ENCODE data around the gene CLEC4M. TPM values are rescaled to one million over a fixed set of nuclear protein-coding genes. Genes with fewer than 3 reads are reported as not detected.

CLEC4M gene
- total and polyA plus RNA-seq, 2 experiments from 2014 or later, result not detected

DNA sequence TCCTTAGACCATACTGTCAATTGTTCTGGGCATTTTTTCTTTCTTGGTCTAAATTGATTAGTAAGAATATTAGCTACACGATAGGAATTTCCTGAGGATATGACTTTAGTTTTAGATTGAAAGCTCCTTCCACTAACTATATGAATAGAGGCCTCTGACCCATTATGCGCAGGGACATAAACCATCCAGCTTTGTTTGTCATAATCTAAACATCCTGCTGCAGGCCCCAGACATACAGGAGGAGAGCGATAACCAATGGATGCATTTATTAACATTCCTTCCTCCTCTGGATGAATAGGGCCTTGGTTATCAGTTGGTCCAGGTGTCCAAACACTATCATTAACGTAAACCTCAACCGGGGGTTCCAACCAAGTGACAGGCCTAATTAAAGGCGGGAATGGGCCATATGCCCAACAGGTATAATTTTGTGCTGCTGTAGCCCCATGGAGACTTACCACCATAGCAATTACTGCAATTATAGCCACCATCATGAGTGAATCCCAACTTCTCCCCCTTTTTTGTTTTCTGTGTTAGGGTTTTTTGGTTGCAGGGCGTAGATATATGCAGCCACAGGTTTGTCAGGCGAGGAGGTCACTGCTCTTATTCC lies 32.6 kb downstream of the CLEC4M start (continued):
- TF ChIP-seq STAT1 (IDR thresholded peaks at IDR 0.05; ENCODE audit: unreplicated experiment), result no peak

DNA sequence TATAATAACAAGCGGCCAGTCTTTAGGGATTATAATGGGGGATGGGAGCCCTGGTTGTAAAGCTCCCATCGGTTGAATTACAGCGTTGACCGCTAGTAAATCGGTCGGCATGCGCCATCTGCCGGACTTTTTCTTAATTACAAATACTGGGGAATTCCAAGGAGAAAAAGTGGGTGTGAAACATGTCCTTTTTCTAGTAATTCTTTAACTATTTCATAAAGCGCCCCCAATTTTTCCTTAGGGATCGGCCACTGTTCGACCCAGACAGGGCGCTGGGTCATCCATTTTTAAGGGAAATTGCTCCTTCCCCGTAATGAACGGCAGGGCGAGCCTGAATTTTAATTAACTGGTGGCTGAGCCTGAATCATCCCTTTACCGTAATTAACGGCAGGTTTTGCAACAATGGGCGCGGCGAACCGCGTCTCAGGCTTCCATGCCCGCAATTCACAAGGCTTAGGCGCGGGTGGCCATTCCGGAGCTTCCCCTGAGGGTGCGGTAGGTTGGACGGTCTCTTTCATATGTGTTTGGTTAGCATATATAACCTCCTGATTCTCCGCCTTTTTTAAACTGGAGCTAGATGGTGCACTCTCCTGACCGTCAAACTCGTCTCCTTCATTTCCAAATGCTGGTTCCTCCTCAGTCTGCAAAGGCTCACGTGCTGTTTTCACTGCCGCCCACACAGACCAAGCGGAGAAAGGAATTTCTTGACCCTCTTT lies 36.8 kb downstream of the CLEC4M start:
- H3K4me2 ChIP-seq, result peak overlapping the region; percentile 69
- no peaks in the 10 kb centered on the region for H3K36me3 ChIP-seq (ENCODE audit: insufficient read depth)
- no peaks in the 10 kb centered on the region for H3K79me2 ChIP-seq (replicated peaks; ENCODE audit: insufficient read depth)
- H3K4me3 Mint-ChIP-seq, result peak overlapping the region; percentile 68
- H3K27me3 ChIP-seq (ENCODE audit: insufficient read depth), result peaks cover 10% of the 10 kb centered on the region; the same call in 1 of the 2 replicates
- ATAC-seq (peak; percentile 85), DNase-seq (ENCODE audit: low spot score) (peak; percentile 94)
- peaks cover 24% of the 10 kb centered on the region for H3K36me3 Mint-ChIP-seq (ENCODE audit: low read depth)
- peaks cover 32% of the 10 kb centered on the region for H3K9me3 Mint-ChIP-seq
- peak overlapping the region; percentile 74 for H2AFZ ChIP-seq
- no peak overlapping the region for H3K27ac ChIP-seq (ENCODE audit: low read depth)
- peaks cover 2% of the 10 kb centered on the region for H3K27me3 Mint-ChIP-seq (ENCODE audit: insufficient read depth, low read depth, poor library complexity)
- no peaks in the 10 kb centered on the region for H4K20me1 ChIP-seq (replicated peaks; ENCODE audit: insufficient read depth)
- peak overlapping the region; percentile 48 for H3K4me3 ChIP-seq
- H3K27ac Mint-ChIP-seq, result no peak overlapping the region
- no peak for TF ChIP-seq JUNB (IDR thresholded peaks at IDR 0.05; ENCODE audit: unreplicated experiment)
- TF ChIP-seq EZH2phosphoT487 (IDR thresholded peaks at IDR 0.05; ENCODE audit: unreplicated experiment), result no peak
- TF ChIP-seq NANOG (IDR thresholded peaks at IDR 0.05; ENCODE audit: borderline replicate concordance), result no peak
- TF ChIP-seq POLR2AphosphoS5 (IDR thresholded peaks at IDR 0.05; ENCODE audit: low read depth), result no peak
- peak; percentile 69 to 77 for TF ChIP-seq CTCF (conservative IDR thresholded peaks at IDR 0.05; ENCODE audit: low read depth in 2 of 2)
- TF ChIP-seq, protein P1, sequence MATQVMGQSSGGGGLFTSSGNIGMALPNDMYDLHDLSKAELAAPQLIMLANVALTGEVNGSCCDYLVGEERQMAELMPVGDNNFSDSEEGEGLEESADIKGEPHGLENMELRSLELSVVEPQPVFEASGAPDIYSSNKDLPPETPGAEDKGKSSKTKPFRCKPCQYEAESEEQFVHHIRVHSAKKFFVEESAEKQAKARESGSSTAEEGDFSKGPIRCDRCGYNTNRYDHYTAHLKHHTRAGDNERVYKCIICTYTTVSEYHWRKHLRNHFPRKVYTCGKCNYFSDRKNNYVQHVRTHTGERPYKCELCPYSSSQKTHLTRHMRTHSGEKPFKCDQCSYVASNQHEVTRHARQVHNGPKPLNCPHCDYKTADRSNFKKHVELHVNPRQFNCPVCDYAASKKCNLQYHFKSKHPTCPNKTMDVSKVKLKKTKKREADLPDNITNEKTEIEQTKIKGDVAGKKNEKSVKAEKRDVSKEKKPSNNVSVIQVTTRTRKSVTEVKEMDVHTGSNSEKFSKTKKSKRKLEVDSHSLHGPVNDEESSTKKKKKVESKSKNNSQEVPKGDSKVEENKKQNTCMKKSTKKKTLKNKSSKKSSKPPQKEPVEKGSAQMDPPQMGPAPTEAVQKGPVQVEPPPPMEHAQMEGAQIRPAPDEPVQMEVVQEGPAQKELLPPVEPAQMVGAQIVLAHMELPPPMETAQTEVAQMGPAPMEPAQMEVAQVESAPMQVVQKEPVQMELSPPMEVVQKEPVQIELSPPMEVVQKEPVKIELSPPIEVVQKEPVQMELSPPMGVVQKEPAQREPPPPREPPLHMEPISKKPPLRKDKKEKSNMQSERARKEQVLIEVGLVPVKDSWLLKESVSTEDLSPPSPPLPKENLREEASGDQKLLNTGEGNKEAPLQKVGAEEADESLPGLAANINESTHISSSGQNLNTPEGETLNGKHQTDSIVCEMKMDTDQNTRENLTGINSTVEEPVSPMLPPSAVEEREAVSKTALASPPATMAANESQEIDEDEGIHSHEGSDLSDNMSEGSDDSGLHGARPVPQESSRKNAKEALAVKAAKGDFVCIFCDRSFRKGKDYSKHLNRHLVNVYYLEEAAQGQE (IDR thresholded peaks at IDR 0.05; ENCODE audit: unreplicated experiment), result no peak
- TF ChIP-seq, protein P2, sequence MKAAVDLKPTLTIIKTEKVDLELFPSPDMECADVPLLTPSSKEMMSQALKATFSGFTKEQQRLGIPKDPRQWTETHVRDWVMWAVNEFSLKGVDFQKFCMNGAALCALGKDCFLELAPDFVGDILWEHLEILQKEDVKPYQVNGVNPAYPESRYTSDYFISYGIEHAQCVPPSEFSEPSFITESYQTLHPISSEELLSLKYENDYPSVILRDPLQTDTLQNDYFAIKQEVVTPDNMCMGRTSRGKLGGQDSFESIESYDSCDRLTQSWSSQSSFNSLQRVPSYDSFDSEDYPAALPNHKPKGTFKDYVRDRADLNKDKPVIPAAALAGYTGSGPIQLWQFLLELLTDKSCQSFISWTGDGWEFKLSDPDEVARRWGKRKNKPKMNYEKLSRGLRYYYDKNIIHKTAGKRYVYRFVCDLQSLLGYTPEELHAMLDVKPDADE (IDR thresholded peaks at IDR 0.05), result no peak
- H3K4me1 ChIP-seq (ENCODE audit: insufficient read depth), result peaks cover 7% of the 10 kb centered on the region; the same call in 1 of the 2 replicates
- H3K9me2 ChIP-seq (ENCODE audit: insufficient read depth), result no peaks in the 10 kb centered on the region
- H3F3A ChIP-seq (replicated peaks; ENCODE audit: low read depth), result no peaks in the 10 kb centered on the region
- peaks cover 16% of the 10 kb centered on the region; the same call in 2 of the 3 replicates for H3K4me1 Mint-ChIP-seq

Data from GM23338 (cell line).